GM03348 (cell line): Measurements from ENCODE around the gene HMGN5.

Source experiments
- DNase-seq: peaks from one replicate; pipeline ENCODE4 v3.0.0; 2012; ENCODE audit warnings: low spot score

Gene HMGN5, protein sequence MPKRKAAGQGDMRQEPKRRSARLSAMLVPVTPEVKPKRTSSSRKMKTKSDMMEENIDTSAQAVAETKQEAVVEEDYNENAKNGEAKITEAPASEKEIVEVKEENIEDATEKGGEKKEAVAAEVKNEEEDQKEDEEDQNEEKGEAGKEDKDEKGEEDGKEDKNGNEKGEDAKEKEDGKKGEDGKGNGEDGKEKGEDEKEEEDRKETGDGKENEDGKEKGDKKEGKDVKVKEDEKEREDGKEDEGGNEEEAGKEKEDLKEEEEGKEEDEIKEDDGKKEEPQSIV

DNA sequence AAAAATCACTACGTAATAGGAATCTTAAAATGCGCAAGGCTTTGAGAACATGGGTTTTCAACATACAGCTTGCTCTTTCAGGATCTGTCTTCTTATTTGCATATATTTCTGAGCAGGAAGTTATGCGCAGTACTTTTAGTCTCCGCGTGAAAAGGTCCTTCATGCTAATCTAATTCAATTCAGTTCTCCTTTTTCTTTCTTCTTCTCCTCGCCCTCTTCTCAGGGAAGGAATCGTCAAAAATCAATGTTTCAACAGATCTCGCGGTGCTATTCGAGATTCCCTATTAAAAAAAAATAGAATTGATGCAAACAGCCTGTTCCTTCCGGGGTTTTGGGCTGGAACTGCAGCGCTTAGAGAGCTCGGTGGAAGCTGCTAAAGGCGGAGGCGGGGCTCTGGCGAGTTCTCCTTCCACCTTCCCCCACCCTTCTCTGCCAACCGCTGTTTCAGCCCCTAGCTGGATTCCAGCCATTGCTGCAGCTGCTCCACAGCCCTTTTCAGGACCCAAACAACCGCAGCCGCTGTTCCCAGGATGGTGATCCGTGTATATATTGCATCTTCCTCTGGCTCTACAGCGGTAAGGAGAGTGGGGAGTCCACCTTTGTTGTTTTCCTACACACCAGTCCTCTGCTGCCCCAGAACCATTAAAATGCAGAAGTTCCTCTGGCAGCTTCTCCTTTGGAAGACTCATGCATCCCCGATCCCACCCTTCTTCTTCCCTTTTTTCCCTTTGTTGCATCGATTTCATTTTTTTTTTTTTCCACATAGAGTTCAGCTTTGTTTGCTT, at the start of gene HMGN5, which contains the start of gene SH3BGRL:
HMGN5 (minus strand) TSS at position 243 of the 785 bp plus-strand sequence. CDS start 80,364 bp downstream, outside the sequence.
SH3BGRL (plus strand) TSS at position 432 of the 785 bp plus-strand sequence; CDS start at position 531, 99 bp downstream.
- peak; percentile 81 for DNase-seq

GRCh38 chrX:81241753-81242152, 40.0 kb upstream of the HMGN5 start:
- DNase-seq, result no peak

- DNase-seq, result no peak
These were observed 39.1 kb upstream of the HMGN5 start for GRCh38 chrX:81240701-81241331.

DNA sequence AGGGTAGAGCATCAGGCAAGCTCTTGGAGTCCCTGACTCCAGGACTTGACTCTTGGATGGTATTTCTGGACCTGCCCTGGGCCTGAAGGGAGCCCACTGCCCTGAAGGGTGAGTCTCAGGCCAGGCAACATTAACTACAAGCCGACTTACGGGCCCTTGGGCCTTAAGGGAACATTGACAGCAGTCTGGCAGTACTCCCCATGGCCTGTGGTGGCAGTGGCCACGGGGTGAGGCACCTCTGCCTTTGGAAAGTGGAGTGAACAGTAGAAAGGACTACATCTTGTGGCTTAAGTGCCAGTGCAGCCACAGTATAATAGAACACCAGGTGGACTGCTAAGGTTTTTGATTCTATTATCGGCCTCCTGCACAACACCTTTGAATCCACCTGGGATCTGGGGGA, 36.5 kb upstream of the HMGN5 start:
- DNase-seq, result no peak

- DNase-seq, result no peak
These were observed 35.8 kb upstream of the HMGN5 start for GRCh38 chrX:81237516-81237915.

- DNase-seq, result no peak
These were observed 30.5 kb upstream of the HMGN5 start for GRCh38 chrX:81232218-81232617.

GRCh38 chrX:81231476-81231875, 29.8 kb upstream of the HMGN5 start:
- no peak for DNase-seq

DNA sequence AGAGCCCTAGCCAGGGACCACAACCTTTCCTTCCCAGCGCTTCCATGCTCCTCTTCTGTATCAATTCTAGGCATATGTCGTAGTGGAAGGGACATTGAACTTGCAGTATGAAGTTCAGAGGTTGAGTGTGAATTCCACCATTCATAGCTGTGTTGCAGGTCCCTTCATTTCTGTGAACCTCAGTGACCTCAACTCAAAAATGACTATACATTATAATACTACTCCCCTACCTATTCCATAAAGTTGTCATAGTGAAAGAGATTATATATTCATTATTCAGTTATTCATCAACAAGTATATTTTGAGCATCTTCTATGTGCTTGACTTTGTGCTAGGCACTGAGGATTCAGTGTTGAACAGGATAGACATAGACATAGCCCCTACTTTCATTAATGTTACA, 28.2 kb upstream of the HMGN5 start:
- no peak for DNase-seq

DNA sequence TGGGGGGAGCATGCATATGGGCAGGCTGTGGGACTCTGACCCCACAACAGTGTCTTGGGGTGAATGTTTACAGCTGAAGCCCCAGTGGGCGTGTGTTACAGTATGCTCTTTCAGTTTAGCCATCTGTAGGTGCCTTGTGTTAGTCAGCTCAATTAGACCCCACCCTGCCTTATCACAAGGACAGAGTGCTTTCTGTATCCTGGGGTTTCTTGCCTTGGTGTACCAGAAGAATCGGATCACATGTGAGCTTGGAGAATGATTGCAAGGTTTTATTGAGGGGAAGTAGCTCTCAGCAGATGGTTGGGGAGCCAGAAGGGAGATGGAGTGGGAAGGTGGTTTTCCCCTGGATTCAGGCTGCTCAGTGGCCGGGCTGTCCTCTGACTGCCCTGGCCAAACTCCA, 27.5 kb upstream of the HMGN5 start:
- no peak for DNase-seq

DNA sequence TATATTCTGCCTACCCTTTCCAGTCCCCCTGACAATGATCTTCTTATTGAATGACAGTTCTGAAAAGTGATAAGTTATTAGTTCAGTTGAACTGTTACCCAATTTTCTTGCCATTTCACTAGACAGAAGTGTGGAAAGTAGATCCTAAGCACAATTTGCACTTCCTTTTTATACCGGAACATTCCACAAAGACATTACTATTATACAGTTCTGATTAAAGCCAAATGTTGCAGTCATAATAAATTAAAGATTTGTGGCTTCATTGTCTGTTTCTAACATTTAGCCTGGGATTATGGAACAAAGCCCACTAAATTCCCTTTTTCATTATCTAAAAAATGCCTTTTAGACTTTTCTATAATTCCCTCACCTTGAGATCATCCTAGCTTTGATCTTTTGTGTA, 14.0 kb upstream of the HMGN5 start:
- no peak for DNase-seq

DNA sequence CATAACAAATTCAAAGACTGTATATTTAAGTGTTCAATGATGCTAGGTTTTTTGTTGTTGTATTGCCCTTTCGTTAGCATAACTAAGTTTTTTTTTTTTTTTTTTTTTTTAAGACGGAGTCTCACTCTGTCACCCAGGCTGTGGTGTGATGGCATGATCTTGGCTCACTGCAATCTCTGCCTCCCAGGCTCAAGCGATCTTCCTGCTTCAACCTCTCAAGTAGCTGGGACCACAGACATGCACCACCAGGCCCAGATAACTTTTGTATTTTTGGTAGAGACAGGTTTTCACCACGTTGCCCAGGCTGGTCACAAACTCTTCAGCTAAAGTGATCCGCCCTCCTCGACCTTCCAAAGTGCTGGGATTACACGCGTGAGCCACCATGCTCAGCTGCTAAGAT, 7.2 kb upstream of the HMGN5 start:
- DNase-seq, result no peak

DNA sequence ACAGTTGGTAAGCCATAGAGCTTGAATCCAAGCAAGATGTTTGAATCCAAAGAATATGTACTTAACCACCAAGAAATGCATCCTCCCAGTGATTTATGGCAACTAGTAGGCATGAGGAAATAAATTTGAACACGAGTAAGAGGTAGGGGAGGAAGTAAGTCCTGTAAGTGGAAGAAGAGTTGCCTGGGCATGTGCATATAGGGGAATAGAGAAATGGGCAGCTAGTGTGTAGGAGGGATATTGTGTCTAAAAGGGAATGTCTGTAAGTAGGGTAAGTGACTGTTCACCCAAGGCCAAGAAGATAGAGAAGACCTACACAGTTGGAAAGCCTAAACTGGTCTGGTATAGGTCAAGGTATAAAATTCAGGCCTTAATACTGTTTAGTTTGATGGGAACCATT, 4.8 kb upstream of the HMGN5 start:
- no peak for DNase-seq

- DNase-seq, result no peak
These were observed 3.8 kb upstream of the HMGN5 start for GRCh38 chrX:81205551-81205950.

- DNase-seq, result no peak
These were observed 1.2 kb upstream of the HMGN5 start for GRCh38 chrX:81202943-81203342.

DNA sequence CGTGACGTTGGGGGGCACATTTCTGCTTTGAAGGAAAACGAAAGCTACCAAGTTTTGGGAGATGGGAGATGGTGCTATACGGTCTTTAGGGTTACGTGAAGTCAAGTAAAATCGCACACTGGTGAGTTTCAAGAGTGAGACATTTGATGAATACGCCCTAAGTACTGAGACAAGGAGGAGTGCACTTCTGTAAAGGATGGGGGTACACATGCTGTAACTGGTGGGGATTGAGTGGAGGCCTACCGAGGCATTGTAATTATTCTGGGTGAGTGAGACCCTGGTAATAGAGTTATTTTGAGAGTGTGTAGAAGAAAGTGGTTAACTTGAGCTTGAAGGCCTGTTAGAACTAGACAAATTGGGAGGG, 725 bp upstream of the HMGN5 start:
- peak; percentile 3 for DNase-seq

GRCh38 chrX:81201071-81201470, 642 bp downstream of the HMGN5 start:
- DNase-seq, result no peak

DNA sequence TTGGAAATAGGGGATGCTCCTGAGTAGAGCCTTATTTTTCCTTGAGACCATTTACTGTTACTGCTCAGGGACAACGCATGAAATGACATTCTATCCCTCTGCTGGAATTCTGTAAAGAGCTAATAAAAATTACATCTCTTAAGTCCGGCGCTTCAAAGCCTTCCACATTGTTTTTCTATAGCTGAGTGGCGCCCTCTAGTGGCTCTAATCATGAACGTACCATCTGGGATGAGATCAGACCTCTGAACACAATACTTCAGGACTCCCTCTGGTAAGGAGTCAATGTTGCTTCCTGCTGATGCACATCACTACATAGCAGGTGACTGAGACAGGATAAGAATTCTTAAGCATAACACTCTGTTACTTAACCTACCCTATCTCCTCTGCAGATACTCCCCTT, 6.0 kb downstream of the HMGN5 start:
- peak; percentile 32 for DNase-seq

GRCh38 chrX:81195259-81195658, 6.5 kb downstream of the HMGN5 start:
- no peak for DNase-seq

DNA sequence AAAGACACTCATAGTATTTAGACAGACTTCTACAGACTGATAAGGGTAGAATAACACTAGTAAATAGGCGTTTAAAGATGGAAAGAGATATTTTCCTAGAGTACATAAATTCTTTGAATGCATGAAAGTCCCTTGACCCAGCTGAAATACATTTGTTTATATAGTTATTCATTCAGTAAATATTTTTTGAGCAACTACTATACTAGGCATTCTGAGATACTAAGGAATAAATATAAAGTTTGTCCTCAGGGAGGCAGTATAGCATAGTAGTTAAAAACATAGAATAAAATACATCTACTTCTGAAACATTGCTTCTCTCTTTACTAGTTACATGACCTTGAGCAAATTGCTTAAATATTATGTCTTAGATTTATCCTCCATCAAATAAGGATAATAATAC, 27.4 kb downstream of the HMGN5 start:
- DNase-seq, result peak; percentile 22

GRCh38 chrX:81168391-81168790, 33.3 kb downstream of the HMGN5 start:
- DNase-seq, result no peak

DNA sequence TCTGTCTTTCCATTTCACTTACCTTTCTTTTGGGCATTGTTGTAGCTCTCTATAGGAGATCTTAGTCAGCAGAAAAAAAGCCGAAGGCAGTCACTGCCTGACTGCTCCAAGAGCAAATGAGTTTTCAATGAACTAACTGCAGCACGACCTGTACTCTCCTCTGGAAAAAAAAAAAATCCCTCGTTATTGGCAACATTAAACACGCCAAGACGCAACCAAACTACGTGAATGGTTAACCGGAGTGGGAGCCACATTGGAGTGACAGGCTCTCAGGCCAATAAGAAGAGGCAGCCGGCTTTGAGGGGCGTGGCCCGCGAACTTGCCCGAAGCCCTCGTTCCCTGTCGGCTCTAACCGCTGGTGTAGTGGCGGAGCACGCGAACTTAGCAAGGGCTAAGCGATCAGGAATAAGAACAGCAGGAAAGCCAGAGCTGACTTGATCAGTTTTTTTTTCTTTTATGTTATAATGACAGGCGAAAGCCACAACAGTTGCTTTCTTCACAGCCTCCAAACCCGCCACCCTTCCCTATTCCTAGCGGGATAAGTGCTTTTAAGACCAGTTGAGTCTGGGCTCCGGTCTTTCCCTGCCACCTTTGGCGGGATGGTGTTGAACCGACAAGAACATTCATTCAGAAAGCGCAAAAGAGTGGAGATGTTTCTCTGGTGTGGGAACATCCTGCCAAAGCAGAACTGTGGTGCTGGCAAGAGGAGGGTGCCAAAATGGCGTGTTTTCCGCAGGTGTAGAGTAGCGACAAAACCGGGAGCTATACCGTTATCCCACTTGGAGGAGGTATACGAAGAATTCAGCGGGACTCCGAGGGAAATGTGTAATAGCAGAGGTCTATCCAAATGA, 80.0 kb downstream of the HMGN5 start:
- DNase-seq, result peak; percentile 93

- peak; percentile 36 for DNase-seq
These were observed 80.8 kb downstream of the HMGN5 start for GRCh38 chrX:81120936-81121371.
